T-helper 2 cell treated with Interferon-gamma antibody and Interleukin-4, amounts not matched to agents 100 ng/mL and 5 ng/mL, for 36 hours (primary cell): ENCODE data around the gene SIL1. TPM values are rescaled to one million over a fixed set of nuclear protein-coding genes. Genes with fewer than 3 reads are reported as not detected.
"Not testable (repeated sequence)": the region's sequence is repeated elsewhere in the genome, so short reads cannot be mapped to it uniquely, and the experiment has no call there.

Experiments
- intact Hi-C: fragments of 100-400 bp; cut with micrococcal nuclease; formaldehyde crosslinking; loops from one replicate; pipeline ENCODE4 v1.15.1; 2023
- total RNA-seq: library from RNA; stranded (reverse); gene quantifications from 2 replicates; pipeline ENCODE4 v1.2.3, GENCODE V29; 2022

SIL1 gene
- total RNA-seq, 1 donor from 2014 or later, result 21.6 TPM

- intact Hi-C loops, result no loop called here
Observed at GRCh38 chr5:139204196-139204595, 6.0 kb upstream of the SIL1 start.

DNA sequence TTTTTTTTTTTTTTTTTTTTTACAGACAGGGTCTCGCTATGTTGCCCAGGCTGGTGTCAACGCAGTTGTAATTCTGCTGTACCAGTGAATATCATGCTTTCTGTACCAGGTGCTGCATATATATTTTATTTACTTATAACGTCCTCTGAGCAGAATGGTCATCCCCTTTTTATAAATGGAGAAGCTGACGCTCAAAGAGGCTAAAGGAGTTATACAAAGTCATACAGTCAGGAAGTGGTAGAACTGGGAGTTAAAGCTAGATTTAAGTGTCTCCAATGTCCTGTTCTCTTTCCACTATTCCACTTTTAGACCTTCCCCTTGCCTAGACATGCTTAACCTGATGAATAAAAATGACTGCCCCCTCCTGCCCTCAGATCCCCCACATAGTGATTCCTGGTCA is 1.2 kb upstream of the SIL1 start:
- intact Hi-C loops, result loop anchor here (2.0 to 5.0 kb wide), 9 partner anchors 73 to 657 kb away; partner anchors contain the start of genes ETF1, HSPA9, MATR3 and PAIP2

GRCh38 chr5:139196296-139196956 is 1.7 kb downstream of the SIL1 start:
- intact Hi-C loops, result loop anchor here (5.0 kb wide), 7 partner anchors 76 to 544 kb away; partner anchors contain the start of genes MATR3, PAIP2 and UBE2D2

DNA sequence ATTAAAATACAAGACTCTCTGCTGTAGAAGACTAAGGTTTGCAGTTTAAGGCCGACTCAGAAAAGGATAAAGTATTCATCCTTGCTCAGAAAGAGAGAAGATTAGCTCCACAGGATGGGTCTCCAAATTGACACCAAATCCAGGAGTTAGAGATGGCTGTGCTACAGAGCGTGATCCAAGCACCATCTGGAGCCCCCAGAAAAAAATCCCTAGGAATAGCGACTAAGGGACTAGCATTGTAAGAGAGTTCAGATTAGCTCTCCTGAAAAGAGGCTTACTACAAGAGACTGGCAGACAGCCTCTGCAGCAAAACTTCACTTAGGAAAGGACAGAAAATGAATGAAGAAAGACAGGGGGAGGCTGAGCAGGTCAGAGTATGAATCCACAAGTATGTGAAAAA is 3.7 kb downstream of the SIL1 start:
- intact Hi-C loops, result no loop called here

GRCh38 chr5:139193928-139194327 is 4.2 kb downstream of the SIL1 start:
- intact Hi-C loops, result no loop called here

DNA sequence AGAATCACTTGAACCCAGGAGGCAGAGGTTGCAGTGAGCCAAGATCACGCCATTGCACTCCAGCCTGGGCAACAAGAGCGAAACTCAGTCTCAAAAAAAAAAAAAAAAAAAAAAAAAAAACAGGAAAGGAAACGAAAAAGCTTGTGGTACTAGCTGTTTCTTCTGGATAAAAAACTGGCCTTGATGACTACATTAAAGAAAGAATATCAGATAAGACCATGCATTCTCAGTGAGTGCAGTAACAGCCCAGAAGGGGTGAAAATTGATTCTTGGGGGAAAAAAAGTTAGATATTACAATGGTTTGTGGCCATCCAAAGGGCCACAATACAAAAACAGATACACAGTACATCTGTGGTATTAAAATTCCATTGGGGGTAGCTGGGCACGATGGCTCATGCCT is 5.3 kb downstream of the SIL1 start:
- intact Hi-C loops, result not testable (repeated sequence)

GRCh38 chr5:139191954-139192353 is 6.2 kb downstream of the SIL1 start:
- intact Hi-C loops, result not testable (repeated sequence)

- intact Hi-C loops, result no loop called here
Observed at GRCh38 chr5:139190125-139190524, 8.0 kb downstream of the SIL1 start.

- intact Hi-C loops, result no loop called here
Observed at GRCh38 chr5:139188558-139189270, 9.5 kb downstream of the SIL1 start.

- intact Hi-C loops, result no loop called here
Observed at GRCh38 chr5:139186752-139187326, 11.3 kb downstream of the SIL1 start.

DNA sequence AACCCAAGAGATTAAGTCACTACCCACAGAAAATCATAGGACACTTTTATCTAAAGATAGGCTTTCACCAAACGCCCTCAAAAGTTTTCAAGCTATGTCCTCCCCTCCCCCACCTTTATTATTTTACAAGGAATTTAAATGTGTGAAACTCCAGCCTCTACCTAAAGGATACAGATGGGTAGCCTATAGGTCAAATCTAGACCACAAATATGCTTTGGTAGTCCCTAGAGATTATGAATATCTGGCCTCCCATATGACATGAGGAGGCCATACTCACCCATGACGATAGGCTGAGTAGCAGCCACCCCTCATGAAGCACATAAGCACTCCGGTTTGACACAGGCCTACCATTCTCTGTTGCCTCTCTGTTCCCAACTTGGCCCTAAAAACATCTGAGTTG is 11.9 kb downstream of the SIL1 start:
- intact Hi-C loops, result no loop called here

DNA sequence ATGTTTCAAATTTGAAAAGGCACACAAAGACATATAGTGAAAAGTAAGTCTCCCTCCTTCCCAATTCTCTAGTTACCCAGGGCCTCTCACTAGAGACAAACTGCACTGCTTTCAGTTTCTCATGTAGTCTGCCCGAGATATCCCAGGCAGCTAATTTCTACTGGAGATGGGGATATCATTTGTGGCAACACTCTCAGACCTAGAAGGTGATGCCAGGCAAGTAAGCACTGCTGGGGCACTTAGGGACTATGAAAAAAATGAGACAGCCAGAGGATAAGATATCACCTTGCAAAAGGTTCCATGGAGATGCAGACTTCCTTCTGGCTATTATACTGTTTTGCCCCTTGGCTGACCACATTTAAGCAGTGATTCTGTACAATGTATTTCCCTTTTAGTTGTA is 12.6 kb downstream of the SIL1 start:
- intact Hi-C loops, result no loop called here

DNA sequence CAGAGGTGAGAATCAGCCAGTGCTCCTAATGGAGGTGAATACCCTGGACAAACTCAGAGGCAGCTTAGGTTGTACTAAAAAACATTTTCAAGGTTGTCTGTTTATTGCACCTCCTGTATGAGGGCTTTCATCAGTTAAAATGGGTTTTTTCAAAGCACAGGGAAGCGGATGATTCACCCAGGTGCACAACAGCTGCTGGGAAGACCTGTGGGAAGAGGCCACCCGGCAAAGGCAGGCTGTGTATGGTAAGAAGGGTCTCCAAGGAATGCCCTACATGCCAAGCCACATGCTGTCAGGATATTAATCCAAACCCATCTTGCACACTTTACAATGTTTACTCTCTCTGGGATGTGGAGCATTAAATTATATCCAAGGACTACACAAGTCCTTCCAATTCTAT is 14.7 kb downstream of the SIL1 start:
- intact Hi-C loops, result no loop called here

DNA sequence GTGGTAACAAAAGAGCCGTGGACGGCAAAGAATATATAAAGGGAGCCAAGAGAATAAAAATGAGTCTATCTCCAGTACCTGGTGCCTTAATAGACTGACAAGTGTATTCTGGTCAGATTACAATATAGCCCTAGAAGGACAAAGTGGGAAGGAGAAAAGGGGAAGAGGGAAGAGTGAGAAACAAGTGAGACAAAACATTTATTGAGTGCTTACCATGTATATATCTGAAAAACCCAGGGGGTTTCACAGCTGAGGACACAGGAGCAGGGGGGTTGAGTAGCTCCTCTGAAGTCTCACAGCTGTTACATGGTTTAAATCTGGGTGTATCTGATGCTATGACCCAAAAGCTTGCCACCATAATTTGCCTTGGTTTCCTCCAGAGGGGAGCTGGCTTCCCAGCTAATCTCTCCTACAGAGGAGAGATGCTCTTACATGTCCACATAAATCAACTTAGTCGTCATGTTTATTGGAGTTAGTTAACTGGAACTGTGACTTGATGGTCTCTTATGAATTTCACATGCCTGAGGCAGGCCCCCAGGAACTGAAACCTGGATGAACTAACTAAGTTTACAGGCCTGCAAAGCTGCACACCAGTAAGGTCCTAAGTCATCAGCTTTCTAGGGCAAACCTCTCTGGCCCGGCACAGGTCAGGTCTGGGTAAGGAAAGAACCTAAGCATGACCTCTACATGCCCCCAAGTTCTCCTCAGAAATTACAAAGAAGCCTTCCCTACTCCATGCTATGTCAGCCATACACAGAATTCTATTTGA is 15.5 kb downstream of the SIL1 start:
- intact Hi-C loops, result no loop called here

- intact Hi-C loops, result no loop called here
Observed at GRCh38 chr5:139181835-139182452, 16.2 kb downstream of the SIL1 start.

DNA sequence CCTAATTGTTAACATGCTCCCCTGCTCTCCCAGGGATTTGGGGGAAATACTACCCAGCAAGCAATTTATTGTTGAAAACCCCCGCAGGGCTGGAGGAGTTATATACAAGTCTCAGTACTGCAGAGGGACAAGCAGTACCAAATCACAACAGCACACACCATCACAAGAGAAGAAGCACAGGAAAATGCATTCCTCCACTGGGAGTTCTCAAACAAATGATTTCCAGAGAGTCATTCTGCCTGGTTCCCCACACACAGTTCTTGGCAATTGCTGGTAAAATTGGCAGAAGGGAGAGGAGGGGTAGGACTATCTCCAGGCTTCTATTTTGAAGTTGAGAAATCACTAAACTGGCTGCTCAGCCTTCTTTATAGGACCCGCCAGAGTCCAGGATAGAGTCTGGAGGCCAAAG is 16.8 kb downstream of the SIL1 start:
- intact Hi-C loops, result no loop called here

GRCh38 chr5:139180850-139181249 is 17.3 kb downstream of the SIL1 start:
- intact Hi-C loops, result no loop called here

GRCh38 chr5:139179778-139180513 is 18.2 kb downstream of the SIL1 start:
- intact Hi-C loops, result not testable (repeated sequence)

GRCh38 chr5:139178935-139179334 is 19.2 kb downstream of the SIL1 start:
- intact Hi-C loops, result no loop called here

GRCh38 chr5:139178589-139178917 is 19.6 kb downstream of the SIL1 start:
- intact Hi-C loops, result no loop called here
